Measurements from ENCODE around the gene SEZ6L.

DNA sequence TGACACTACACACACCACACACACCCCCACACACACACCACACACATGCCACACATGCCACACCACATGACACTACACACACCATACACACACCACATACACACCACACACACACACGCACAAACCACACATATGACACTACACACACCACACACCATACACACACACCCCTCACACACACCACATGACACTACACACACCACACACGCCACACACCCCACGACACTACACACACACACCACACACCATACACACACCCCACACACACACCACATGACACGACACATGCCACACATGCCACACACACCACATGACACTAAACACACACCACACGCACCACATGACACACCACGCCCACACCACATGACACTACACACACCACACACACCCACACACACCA is 158.0 kb downstream of the SEZ6L start:
- TF ChIP-seq, protein P1, sequence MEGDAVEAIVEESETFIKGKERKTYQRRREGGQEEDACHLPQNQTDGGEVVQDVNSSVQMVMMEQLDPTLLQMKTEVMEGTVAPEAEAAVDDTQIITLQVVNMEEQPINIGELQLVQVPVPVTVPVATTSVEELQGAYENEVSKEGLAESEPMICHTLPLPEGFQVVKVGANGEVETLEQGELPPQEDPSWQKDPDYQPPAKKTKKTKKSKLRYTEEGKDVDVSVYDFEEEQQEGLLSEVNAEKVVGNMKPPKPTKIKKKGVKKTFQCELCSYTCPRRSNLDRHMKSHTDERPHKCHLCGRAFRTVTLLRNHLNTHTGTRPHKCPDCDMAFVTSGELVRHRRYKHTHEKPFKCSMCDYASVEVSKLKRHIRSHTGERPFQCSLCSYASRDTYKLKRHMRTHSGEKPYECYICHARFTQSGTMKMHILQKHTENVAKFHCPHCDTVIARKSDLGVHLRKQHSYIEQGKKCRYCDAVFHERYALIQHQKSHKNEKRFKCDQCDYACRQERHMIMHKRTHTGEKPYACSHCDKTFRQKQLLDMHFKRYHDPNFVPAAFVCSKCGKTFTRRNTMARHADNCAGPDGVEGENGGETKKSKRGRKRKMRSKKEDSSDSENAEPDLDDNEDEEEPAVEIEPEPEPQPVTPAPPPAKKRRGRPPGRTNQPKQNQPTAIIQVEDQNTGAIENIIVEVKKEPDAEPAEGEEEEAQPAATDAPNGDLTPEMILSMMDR (IDR thresholded peaks at IDR 0.05): no peak
- TF ChIP-seq POLR2A (IDR thresholded peaks at IDR 0.05): no peak

Measured in adrenal gland (tissue), 5 donors.